HG02763 (cell line): ENCODE results near the gene LRRC45.

ENCODE experiments used
- ATAC-seq: cut with Tn5 transposase; IDR thresholded peaks from one replicate; pipeline ENCODE4 v1.9.1; 2021; ENCODE audit warnings: mild to moderate bottlenecking, moderate library complexity; ENCODE audit not compliant: unreplicated experiment

LRRC45 gene

GRCh38 chr17:82018152-82018988 is 4.7 kb upstream of the LRRC45 start:
- ATAC-seq = no peak

- ATAC-seq = no peak
These were observed 4.0 kb upstream of the LRRC45 start for GRCh38 chr17:82018989-82019689.

GRCh38 chr17:82019690-82020571 is 3.2 kb upstream of the LRRC45 start:
- ATAC-seq = no peak

- no peak for ATAC-seq
These were observed 2.5 kb upstream of the LRRC45 start for GRCh38 chr17:82020572-82021106.

- no peak for ATAC-seq
These were observed 1.8 kb upstream of the LRRC45 start for GRCh38 chr17:82021107-82021899.

GRCh38 chr17:82021900-82022309 is 1.2 kb upstream of the LRRC45 start:
- ATAC-seq = no peak

- no peak for ATAC-seq
These were observed 660 bp upstream of the LRRC45 start, which contains the start of gene CENPX for GRCh38 chr17:82022310-82022980. Gene CENPX, minus strand, starts transcription at chr17:82022878. Its CDS starts 17 bp downstream, at chr17:82022861.

- no peak for ATAC-seq
These were observed 539 bp downstream of the LRRC45 start for GRCh38 chr17:82023447-82024241.

- ATAC-seq = no peak
These were observed 1.8 kb downstream of the LRRC45 start for GRCh38 chr17:82024859-82025258.

GRCh38 chr17:82025401-82026107 is 2.4 kb downstream of the LRRC45 start:
- no peak for ATAC-seq

- no peak for ATAC-seq
These were observed 5.1 kb downstream of the LRRC45 start for GRCh38 chr17:82028246-82028645.

- ATAC-seq = no peak
These were observed 5.9 kb downstream of the LRRC45 start for GRCh38 chr17:82028966-82029365.

- ATAC-seq = no peak
These were observed 6.3 kb downstream of the LRRC45 start for GRCh38 chr17:82029391-82029790.

GRCh38 chr17:82029990-82030469 is 6.9 kb downstream of the LRRC45 start:
- no peak for ATAC-seq

- ATAC-seq = no peak
These were observed 7.6 kb downstream of the LRRC45 start for GRCh38 chr17:82030470-82031302.

GRCh38 chr17:82031303-82031884 is 8.3 kb downstream of the LRRC45 start, which contains the start of gene RAC3:
Gene RAC3, plus strand, starts transcription at chr17:82031678. Its CDS starts 84 bp downstream, at chr17:82031762.
- no peak for ATAC-seq
